ENCODE results near the gene PEX14.

DNA sequence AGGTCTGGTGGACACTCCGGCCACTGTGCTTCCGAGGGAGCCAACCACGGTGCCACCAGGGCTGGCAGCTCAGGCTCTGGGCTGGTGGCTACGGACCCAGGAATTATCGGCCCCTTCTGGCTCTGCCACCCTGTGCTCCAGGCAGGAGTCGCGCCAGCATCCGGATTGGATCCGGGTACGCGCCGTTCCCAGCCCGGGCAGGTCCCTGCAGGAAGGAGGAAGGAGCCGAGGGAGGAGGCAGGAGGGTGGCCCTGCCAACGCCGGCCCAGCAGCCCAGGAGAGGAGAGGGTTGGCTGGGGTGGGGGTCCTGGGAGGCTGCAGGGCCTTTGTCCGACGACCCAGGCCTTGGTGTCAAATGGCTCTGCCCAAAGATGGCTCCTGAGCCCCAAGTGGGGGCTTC, 161.2 kb downstream of the PEX14 start:
- no peak for TF ChIP-seq POLR2A (IDR thresholded peaks at IDR 0.05)
- TF ChIP-seq, protein P1, sequence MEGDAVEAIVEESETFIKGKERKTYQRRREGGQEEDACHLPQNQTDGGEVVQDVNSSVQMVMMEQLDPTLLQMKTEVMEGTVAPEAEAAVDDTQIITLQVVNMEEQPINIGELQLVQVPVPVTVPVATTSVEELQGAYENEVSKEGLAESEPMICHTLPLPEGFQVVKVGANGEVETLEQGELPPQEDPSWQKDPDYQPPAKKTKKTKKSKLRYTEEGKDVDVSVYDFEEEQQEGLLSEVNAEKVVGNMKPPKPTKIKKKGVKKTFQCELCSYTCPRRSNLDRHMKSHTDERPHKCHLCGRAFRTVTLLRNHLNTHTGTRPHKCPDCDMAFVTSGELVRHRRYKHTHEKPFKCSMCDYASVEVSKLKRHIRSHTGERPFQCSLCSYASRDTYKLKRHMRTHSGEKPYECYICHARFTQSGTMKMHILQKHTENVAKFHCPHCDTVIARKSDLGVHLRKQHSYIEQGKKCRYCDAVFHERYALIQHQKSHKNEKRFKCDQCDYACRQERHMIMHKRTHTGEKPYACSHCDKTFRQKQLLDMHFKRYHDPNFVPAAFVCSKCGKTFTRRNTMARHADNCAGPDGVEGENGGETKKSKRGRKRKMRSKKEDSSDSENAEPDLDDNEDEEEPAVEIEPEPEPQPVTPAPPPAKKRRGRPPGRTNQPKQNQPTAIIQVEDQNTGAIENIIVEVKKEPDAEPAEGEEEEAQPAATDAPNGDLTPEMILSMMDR (IDR thresholded peaks at IDR 0.05) = no peak

All from gastroesophageal sphincter (tissue), 3 donors.